HepG2 (cell line): ENCODE results near the gene INO80B. TPM values are rescaled to one million over a fixed set of nuclear protein-coding genes. Genes with fewer than 3 reads are reported as not detected.

Experiments
- ARID3A ChIP-seq: IDR thresholded peaks from 2 replicates; pipeline ENCODE4 v1.6.1; 2012; ENCODE audit warnings: low read depth, low read length, improper control_type of control experiment
- ATF5 ChIP-seq: sonication (generic); formaldehyde crosslinking; IDR thresholded peaks from 2 replicates; pipeline ENCODE4 v1.4.0; 2020; ENCODE audit warnings: mild to moderate bottlenecking, low read depth, missing genetic modification reagents
- BHLHE40 ChIP-seq: IDR thresholded peaks from 2 replicates; pipeline ENCODE4 v1.6.1; 2011; ENCODE audit warnings: low read length, improper control_type of control experiment
- CEBPG ChIP-seq: IDR thresholded peaks from 2 replicates; pipeline ENCODE4 v1.6.1; 2016
- DNMT3B ChIP-seq: conservative IDR thresholded peaks from 2 replicates; pipeline ENCODE4 v1.6.1; 2016; ENCODE audit warnings: missing biosample characterization, control low read depth
- ETV6 ChIP-seq: sonication (generic); formaldehyde crosslinking; conservative IDR thresholded peaks from 2 replicates; pipeline ENCODE4 v1.4.0; 2020; ENCODE audit warnings: missing genetic modification reagents
- IRX3 ChIP-seq: sonication (generic); formaldehyde crosslinking; IDR thresholded peaks from 2 replicates; pipeline ENCODE4 v1.8.1; 2023; ENCODE audit warnings: mild to moderate bottlenecking, low read depth, missing genetic modification reagents, borderline replicate concordance
- JDP2 ChIP-seq: sonication (generic); formaldehyde crosslinking; IDR thresholded peaks from 2 replicates; pipeline ENCODE4 v1.8.1; 2022; ENCODE audit warnings: missing genetic modification reagents, borderline replicate concordance
- JUND ChIP-seq: sonication (generic); formaldehyde crosslinking; IDR thresholded peaks from 2 replicates; pipeline ENCODE4 v1.8.0; 2022; ENCODE audit warnings: mild to moderate bottlenecking, missing genetic modification reagents
- KAT2B ChIP-seq: fragments of 150-350 bp; IDR thresholded peaks from 2 replicates; pipeline ENCODE4 v1.6.1; 2014; ENCODE audit warnings: low read depth, low read length, borderline replicate concordance
- NFRKB ChIP-seq: fragments of 450-650 bp; IDR thresholded peaks from 2 replicates; pipeline ENCODE4 v1.6.1; 2017
- NFYC ChIP-seq: IDR thresholded peaks from 2 replicates; pipeline ENCODE4 v1.6.1; 2016; ENCODE audit warnings: missing genetic modification reagents, missing compliant biosample characterization
- POLR2G ChIP-seq: fragments of 200-400 bp; formaldehyde crosslinking; IDR thresholded peaks from 2 replicates; pipeline ENCODE4 v1.6.1; 2018; ENCODE audit warnings: mild to moderate bottlenecking, low read depth, low read length, moderate library complexity
- ZBTB49 ChIP-seq: sonication (generic); formaldehyde crosslinking; IDR thresholded peaks from 2 replicates; pipeline ENCODE4 v1.4.0; 2020; ENCODE audit warnings: missing genetic modification reagents, borderline replicate concordance
- ZNF253 ChIP-seq: sonication (generic); formaldehyde crosslinking; IDR thresholded peaks from 2 replicates; pipeline ENCODE4 v1.8.0; 2022; ENCODE audit warnings: mild to moderate bottlenecking, missing genetic modification reagents, borderline replicate concordance
- ZNF3 ChIP-seq: IDR thresholded peaks from 2 replicates; pipeline ENCODE4 v1.7.0; 2017; ENCODE audit warnings: inconsistent platforms
- ZNF343 ChIP-seq: sonication (generic); formaldehyde crosslinking; IDR thresholded peaks from 2 replicates; pipeline ENCODE4 v1.4.0; 2020; ENCODE audit warnings: mild to moderate bottlenecking, missing genetic modification reagents
- ZNF557 ChIP-seq: sonication (generic); formaldehyde crosslinking; IDR thresholded peaks from 2 replicates; pipeline ENCODE4 v1.4.0; 2020; ENCODE audit warnings: missing genetic modification reagents
- ZNF563 ChIP-seq: sonication (generic); formaldehyde crosslinking; IDR thresholded peaks from 2 replicates; pipeline ENCODE4 v1.8.0; 2022; ENCODE audit warnings: mild to moderate bottlenecking, moderate library complexity, missing genetic modification reagents
- ZNF589 ChIP-seq: sonication (generic); formaldehyde crosslinking; conservative IDR thresholded peaks from 2 replicates; pipeline ENCODE4 v1.8.0; 2022; ENCODE audit warnings: mild to moderate bottlenecking, moderate library complexity, missing genetic modification reagents
- ZNF788 ChIP-seq: sonication (generic); formaldehyde crosslinking; IDR thresholded peaks from 2 replicates; pipeline ENCODE4 v1.5.0; 2020; ENCODE audit warnings: mild to moderate bottlenecking, missing genetic modification reagents, borderline replicate concordance
- polyA plus RNA-seq, 8 experiments: library from polyadenylated mRNA; depleted of rRNA in 3 of 8; stranded (reverse) in 7 of 8; unstranded in 1 of 8; fragments of >200 nt; fragmentation: Illumina TruSeq in 4 of 8; extraction: Trizol in 4 of 8; gene quantifications; 2 replicates each; pipeline versions ENCODE4 v1.2.1 to v1.2.3, GENCODE V29; 2011 to 2016; ENCODE audit warnings: low read depth in 4 of 8, missing spikeins in 1 of 8, mixed read lengths in 1 of 8; ENCODE audit not compliant: insufficient read depth in 1 of 8
- total RNA-seq, 5 experiments: library from RNA; depleted of rRNA; stranded (reverse); fragments of >200 nt; fragmentation: Illumina TruSeq; extraction: Trizol; gene quantifications; 2 replicates each; pipeline ENCODE4 v1.2.3, GENCODE V29; 2016; ENCODE audit warnings: low read depth in 1 of 5
- TF ChIP-seq, protein P1 (sequence below): IDR thresholded peaks from 2 replicates; pipeline ENCODE4 v1.6.1; 2016; ENCODE audit warnings: low read depth, control low read depth
- TF ChIP-seq, protein P2 (sequence below): sonication (generic); formaldehyde crosslinking; IDR thresholded peaks from 2 replicates; pipeline ENCODE4 v1.8.0; 2023; ENCODE audit warnings: mild to moderate bottlenecking, missing genetic modification reagents
- TF ChIP-seq, protein P3 (sequence below): sonication (generic); formaldehyde crosslinking; IDR thresholded peaks from 2 replicates; pipeline ENCODE4 v1.5.0; 2020; ENCODE audit warnings: mild to moderate bottlenecking, low read depth, missing genetic modification reagents, borderline replicate concordance

Gene INO80B
- total and polyA plus RNA-seq, 2 of the 13 experiments (the other 11 are each of a cell fraction or from before 2014, with no cell fraction given), result 6.2 to 14.5 TPM

DNA sequence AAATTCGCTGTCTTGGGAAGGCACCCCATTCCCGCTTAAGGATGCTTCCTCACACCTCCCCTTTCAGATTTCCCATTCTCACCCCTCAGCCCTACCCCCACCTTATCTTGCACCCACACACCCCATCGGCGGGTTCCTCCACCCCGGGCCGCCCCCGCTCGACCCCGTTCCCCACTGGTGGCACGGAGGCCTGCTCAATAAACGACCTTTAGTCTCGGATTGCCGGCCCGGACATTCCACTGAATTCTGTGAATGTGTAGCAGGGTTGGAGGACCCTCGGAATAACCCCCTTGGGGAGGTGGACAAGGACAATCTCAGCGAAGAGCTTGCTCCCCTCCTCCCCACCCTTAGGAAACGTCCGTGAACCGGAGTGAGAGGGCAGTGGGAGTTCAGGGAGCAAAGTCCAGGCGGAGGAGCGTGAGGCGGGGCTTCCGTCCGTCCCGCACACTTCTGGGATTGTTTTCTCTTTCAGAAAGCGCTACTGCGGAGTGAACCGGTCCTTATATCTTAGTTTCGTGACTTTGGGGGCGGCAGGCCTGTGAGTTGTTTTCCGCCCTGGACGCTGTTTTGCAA is 47.3 kb downstream of the INO80B start (continued):
- TF ChIP-seq NFYC (CRISPR knock-in tag) (no peak; the same call in 1 of the 2 replicates), ZNF563 (no peak; the same call in 1 of the 2 replicates), POLR2G (peak; percentile 96), ZNF788 (peak; percentile 74; the same call in 1 of the 2 replicates), ZNF557 (CRISPR knock-in tag) (peak; percentile 72; the same call in 1 of the 2 replicates), ATF5 (no peak; the same call in 1 of the 2 replicates), JUND (CRISPR knock-in tag) (no peak), ARID3A (no peak; the same call in 1 of the 2 replicates), ZNF343 (CRISPR knock-in tag) (no peak), ZNF253 (CRISPR knock-in tag) (no peak), JDP2 (CRISPR knock-in tag) (peak; percentile 42; the same call in 1 of the 2 replicates), ZNF589 (peak; percentile 80), NFRKB (no peak), BHLHE40 (no peak), ZBTB49 (peak; percentile 65; the same call in 1 of the 2 replicates), ZNF3 (CRISPR knock-in tag) (no peak; the same call in 1 of the 2 replicates), CEBPG (peak; percentile 55), ETV6 (CRISPR knock-in tag) (0 out of 2 replicates have a peak, but pooled peaks have one; percentile 18), KAT2B (no peak), DNMT3B (CRISPR knock-in tag) (no peak), IRX3 (CRISPR knock-in tag) (no peak)
- TF ChIP-seq, protein P1, sequence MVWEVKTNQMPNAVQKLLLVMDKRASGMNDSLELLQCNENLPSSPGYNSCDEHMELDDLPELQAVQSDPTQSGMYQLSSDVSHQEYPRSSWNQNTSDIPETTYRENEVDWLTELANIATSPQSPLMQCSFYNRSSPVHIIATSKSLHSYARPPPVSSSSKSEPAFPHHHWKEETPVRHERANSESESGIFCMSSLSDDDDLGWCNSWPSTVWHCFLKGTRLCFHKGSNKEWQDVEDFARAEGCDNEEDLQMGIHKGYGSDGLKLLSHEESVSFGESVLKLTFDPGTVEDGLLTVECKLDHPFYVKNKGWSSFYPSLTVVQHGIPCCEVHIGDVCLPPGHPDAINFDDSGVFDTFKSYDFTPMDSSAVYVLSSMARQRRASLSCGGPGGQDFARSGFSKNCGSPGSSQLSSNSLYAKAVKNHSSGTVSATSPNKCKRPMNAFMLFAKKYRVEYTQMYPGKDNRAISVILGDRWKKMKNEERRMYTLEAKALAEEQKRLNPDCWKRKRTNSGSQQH (CRISPR knock-in tag), result no peak; the same call in 1 of the 2 replicates
- TF ChIP-seq, protein P2, sequence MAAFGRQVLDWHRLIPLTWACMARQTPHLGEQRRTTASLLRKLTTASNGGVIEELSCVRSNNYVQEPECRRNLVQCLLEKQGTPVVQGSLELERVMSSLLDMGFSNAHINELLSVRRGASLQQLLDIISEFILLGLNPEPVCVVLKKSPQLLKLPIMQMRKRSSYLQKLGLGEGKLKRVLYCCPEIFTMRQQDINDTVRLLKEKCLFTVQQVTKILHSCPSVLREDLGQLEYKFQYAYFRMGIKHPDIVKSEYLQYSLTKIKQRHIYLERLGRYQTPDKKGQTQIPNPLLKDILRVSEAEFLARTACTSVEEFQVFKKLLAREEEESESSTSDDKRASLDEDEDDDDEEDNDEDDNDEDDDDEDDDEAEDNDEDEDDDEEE (CRISPR knock-in tag), result no peak
- TF ChIP-seq, protein P3, sequence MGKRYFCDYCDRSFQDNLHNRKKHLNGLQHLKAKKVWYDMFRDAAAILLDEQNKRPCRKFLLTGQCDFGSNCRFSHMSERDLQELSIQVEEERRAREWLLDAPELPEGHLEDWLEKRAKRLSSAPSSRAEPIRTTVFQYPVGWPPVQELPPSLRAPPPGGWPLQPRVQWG, result no peak
